OCI-LY7 (cell line): ENCODE results near the gene NOD1.

Experiments used
- EZH2phosphoT487 ChIP-seq: fragments of 200-600 bp; sonication (generic); IDR thresholded peaks from 2 replicates; pipeline ENCODE4 v1.6.1; 2018; ENCODE audit warnings: low read depth, borderline replicate concordance, mild to moderate bottlenecking, mixed run types, antibody characterized with exemption, low read length, moderate library complexity, mixed read lengths
- TF ChIP-seq, protein P1 (sequence below): fragments of 200-600 bp; sonication (generic); conservative IDR thresholded peaks from 2 replicates; pipeline ENCODE4 v1.5.1; 2014; ENCODE audit warnings: mild to moderate bottlenecking, antibody characterized with exemption, low read length, moderate library complexity, mixed read lengths

DNA sequence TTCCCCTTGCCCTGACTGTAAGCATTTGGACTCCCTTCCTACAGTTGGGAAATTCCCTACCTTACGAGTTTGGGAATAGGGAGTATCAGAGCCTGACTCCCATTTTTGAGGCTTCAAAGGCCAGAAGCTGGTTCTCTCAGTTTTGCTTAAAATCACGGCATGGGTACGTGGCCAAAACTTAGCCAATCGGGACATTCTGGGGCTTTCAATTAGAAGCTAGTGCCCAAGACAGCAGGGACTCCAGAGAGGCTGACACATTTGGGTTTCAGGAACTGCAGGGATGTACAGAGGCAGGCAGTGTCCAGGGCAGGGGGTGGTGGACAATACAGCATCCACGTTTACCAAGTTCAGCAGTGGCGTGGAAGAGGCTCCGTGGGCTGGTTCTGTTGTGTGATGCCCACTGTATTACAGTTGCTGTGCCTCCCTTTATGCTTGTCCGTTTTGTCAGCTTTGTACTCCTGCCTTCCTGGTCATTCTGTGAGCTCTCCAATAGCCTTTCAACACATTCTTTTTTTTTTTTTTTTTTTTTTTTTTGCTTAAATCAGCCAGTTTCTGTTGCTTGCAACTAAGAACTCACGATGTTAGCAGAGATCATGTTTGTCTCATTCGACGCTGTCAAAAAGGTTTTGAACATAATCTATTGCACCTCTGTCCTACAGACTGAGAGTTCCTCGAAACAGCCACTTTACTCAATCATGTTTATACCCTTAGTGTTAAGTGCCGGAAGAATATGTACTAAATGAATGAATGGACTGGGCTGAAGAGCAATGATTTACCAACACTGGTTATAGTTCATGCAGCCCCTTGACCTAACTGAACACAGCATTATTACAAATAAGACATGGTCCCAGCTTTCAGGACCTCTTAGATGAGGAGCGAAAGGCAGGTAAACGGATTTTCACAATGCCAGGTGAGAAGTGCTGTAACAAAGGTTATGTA lies 25.0 kb upstream of the NOD1 start:
- TF ChIP-seq, protein P1, sequence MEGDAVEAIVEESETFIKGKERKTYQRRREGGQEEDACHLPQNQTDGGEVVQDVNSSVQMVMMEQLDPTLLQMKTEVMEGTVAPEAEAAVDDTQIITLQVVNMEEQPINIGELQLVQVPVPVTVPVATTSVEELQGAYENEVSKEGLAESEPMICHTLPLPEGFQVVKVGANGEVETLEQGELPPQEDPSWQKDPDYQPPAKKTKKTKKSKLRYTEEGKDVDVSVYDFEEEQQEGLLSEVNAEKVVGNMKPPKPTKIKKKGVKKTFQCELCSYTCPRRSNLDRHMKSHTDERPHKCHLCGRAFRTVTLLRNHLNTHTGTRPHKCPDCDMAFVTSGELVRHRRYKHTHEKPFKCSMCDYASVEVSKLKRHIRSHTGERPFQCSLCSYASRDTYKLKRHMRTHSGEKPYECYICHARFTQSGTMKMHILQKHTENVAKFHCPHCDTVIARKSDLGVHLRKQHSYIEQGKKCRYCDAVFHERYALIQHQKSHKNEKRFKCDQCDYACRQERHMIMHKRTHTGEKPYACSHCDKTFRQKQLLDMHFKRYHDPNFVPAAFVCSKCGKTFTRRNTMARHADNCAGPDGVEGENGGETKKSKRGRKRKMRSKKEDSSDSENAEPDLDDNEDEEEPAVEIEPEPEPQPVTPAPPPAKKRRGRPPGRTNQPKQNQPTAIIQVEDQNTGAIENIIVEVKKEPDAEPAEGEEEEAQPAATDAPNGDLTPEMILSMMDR = no peak
- TF ChIP-seq EZH2phosphoT487 = no peak
